ENCODE measurements around the gene PPP2R5B.

Gene PPP2R5B

DNA sequence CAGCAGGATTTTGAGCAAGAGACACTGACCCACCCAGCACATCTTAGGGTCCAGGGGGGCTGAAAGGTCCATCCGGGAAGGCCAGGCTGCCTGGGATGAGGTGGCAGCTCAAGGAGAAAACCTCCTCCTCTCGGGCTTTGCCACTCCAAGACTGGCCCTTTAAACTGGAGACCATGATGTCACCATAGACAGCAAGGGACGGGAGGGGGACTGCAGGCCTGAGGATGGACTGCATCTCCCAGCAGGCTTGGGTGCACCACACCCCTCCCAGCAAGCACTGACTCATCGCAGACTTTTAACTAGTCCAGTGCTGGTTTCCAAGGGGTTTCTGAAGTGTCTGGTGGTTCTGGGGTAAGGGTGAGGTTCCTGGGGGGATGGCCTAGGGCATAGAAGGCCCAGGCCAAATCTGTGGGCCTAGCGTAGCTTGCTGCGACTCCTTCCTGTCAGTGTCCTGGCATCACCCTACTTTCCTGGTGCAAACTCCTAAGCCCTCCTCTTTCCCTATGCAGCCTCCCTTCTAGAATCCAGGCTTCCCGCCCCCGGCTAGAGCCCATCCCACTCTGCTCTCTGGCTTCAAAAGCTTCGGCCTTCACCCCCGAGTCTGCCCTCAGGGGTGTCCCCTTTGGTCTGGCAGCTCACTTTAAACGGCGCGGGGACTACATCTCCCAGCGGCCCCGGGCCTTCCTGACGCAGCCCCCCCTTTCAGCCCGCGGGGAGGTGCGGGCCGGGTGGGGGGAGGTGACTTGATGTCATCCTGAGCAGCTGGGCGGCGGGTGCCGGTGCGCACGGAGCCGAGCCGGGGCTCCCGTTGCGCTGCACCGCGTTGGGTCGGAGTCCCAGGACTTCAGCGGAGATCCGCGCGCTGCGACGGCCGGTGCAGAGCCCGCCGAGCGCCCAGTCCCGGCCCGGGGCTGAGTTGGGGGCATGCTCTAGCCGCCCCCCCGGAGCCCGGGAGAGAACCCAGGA is at the start of gene PPP2R5B:
TSS of gene PPP2R5B (plus strand) at position 746 of the 966 bp plus-strand sequence. CDS start 1,046 bp downstream, outside the sequence.
- peak; percentile 92 for DNase-seq

DNA sequence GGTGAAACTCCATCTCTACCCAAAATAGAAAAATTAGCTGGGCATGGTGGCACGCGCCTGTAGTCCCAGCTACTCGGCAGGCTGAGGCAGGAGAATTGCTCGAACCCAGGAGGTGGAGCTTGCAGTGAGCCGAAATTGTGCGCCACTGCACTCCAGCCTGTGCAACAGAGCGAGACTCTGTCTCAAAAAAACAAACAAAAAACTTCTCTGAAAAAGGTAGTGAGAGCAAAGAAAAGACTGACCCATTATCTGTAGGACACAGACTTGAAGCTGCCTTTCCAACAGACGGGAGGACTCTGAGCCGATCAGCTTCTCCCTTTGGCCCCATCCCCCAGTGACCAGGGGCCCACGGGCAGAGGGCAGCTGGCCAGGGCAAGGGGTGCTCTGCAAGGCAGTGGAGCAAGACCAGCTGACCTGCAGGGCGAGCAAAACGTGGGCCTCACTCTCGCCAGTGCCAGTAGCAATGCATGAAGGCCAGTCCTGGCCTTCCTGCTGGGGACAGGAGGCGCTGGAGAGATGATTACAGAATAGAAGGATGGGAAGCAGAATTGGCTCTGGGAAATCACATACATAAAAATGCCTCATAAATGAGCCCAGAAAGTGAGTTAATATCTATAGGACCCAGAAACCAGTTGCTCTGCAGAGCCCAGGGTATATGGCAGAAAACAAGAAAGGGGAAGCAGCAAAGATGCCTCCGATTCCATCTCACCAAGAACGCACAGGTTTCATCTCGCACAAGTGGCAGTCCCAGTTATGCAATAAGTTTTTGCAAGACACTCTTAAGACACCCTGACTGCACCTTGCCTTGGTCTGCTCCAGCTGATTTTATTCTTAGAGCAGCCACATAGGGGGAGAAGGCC is 48.9 kb upstream of the PPP2R5B start:
- no peak for DNase-seq

DNA sequence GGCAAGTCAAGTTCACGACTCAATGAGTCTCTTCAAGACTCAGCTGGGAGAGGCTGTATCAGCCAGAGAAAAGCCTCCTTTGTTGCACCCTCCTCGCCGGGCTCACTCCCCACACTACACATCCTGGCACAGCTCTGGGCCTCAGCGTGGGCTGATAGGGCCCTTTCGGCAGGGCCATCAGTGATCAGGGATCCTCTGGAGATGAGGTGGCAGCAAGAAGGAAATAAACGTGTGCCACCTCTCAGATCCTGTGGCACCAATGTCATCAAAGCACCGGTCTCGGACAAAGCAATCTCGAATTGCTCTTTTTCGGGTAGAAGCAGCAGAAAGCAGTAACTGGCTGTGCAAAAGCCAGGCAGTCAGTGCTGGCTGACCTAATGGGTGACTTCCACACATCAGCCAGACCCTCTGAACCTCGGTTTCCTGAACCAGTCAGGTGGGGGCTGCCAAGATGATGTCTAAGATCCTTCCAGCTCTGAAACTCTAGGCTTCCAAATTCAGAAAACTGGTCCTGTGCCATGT is 48.2 kb upstream of the PPP2R5B start:
- no peak for DNase-seq

DNA sequence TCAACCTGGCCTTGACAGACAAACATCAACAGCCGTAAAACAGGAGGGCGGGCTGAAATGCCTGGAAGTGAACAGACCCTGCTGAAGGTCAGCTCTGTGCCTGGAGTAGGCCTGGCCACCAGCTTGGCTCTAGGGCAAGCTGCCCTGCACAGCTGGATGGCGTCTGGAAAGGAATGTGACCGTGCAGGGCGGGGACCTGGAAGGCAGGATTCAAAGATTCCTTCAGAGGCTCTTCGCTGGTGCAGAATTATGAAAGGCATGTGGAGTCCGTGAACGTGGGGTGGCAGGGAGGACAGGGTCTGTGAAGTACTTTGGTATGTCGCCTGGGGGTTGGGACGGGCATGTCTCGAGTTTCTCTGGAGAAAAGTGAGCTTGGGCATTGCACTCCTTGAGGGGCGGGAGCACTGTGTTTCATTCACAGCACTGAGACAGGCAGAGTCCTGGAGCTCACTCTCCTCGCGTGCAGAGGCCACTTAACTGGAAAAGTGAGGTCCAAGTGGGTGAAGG is 47.6 kb upstream of the PPP2R5B start:
- DNase-seq, result no peak

DNA sequence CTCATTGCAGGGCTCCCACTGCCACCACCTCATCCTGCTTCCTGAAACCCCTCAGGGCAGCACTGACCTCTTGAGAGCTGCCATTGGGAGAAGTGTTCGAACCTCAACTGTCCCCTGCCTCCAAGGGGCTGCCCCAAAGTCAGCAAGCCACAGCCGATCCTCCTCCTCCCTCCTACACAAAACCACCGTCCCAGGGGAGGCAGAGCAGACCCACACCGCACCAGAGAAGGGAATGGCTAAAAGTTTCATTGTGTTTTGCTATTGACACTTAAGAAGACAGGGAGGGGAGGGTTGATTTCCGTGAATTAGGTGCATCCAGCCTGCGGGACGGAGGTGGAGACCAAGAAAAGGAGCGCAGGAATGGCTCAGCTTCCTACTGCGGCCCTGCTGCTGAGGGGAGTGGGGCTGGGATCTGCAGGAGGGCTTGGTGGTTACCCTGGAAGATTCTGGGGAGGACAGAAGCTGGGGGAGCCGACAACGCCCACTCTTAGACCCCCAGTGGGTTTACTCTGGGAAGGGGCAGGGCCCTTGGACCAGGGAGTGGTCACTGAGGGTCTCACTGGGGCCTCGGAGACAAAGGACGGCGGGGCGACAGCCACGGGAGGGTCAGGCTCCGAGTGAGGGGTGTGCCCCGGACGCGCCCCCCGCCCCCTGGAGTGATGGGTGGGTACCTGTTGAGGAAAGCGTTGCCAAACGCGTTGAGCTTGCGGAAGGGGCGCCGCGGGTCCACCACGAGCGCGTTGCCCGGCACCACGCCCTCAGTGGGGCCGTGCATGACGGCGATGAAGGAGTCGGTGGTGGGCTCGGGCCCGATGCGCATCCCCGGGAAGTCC is 46.9 kb upstream of the PPP2R5B start:
- no peak for DNase-seq

DNA sequence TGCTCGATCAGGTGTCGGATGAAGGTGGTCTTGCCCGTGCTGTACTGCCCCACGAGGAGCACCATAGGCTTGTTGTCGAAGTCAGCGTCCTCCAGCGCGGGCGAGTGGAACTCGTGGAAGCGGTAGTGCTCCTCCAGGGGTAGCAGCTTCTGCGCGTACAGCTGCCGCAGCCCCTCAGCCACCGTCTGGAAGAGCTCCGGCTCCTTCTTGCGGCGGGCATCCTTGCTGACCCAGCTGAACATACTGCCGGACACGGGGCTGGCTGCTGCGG is 46.3 kb upstream of the PPP2R5B start:
- DNase-seq, result no peak

DNA sequence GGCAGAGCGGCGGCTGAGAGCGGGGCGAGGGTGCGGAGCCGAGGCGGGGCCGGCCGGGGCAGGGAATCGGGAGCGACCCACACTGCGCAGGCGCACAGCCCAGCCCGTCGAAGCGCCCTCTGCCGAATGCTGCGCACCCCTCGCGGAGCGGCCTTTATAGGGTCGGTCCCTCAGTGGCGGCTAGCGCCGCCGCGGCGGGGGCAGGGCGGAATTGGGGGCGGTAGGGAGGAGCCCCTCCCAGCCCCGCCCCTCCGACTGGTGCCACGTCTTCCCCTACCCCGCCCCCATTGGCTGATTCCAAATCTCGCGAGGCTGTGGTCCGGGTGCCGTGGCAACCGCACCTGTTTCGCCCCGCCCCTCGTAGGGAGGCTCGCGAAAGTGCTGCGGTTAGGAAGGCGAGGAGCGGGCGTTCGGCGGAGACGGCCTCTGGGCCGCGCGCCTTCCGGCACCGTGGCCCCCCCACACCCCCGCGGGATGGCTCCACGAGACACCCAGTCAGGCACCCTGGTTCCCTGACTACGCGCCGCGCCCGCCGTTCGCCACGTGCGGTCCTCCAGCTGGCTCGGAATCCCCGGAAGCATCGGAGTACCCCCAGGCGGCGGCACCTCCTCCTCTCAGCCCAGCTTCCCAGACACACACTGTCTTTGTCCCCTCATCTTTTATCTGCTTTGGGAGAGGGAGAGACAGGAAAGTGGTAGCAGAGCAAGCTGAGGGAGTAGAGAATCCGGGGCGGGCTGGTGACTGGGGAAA is 45.8 kb upstream of the PPP2R5B start, which contains the start of gene EHD1:
TSS of gene EHD1 (minus strand) at position 128 of the 750 bp plus-strand sequence. CDS start 157 bp downstream, outside the sequence.
- peak; percentile 100 for DNase-seq

DNA sequence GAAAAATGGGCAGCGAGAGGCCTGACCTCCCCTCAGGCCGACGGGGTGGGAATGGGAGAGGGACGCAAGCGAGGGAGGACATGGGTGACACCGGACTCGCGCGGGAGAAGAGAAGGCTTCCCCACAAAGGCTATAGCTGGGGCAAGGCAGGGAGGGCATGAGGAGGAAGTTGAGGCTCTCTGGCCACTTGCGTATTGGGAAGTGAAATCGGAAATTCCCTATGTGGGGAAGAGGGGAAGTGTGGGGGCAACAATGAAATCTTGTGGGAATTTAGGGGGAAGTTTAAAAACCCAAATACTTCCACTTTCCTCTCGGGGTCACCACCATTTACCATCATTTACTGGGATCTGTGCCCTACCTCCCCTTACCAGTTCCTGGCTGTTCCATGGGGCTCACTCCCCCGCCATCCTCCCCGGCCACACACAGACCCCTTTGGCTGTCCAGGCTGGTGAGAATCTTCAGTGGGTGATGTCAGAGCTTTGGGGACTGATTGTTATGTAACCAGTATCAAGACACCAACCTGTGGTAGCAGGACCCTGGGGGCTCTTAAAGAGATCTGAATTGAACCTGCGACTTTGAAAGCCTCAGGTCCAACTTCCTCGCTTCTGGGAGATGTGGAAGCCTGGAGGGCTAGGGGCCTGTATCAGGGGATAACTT is 45.1 kb upstream of the PPP2R5B start:
- DNase-seq, result no peak

DNA sequence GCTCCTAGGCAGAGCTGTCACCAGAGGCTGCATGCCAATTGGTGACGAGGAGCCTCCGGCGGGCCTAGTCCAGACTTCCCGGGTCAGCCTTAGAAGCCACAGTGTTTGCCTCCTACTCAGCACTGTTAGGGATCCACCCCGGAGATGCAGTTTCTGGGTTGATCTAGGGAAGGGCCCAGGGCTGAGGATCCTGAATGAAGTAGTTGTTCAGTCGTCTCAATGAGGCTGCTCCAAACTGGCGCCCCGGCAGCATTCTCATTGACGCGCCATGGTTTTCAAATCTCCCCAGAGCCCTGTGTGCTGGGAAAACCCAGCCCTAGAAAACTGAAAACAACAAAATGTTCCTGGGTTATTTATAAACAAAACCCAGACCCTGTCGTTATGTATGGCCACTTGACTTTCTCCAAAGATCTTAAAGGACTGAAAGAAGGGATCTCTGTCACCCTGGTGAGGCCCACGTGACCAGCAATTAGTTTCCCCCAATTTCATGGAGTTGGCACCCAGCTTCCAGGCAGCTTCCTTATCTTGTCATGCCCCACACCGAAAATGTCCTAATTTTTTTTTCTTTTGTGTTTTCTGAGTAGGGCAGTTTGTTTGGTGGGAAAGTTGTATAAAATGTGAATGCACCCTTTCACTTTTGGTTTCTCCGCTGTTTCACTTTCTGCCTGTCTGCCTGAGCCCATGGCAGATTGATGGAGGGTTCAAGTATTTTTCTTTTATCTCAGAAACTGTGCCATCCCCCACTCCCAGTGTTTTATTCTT is 44.1 kb upstream of the PPP2R5B start:
- no peak for DNase-seq

DNA sequence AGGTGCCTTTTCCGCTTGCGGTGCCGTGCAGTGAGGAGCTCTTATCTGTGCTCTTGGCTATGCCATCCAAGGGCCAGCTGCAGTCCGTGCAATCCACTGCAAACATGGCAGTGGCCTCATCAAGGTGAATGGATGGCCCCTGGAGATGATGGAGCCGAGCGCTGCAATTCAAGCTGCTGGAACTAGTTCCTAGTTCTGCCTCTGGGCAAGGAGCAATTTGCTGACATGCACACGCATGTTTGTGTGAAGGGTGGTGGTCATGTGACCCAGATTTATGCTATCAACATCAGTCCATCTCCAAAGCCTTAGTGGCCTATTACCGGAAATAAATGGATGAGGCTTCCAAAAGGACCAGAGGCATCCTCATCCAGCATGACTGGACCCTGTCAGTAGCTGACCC is 43.0 kb upstream of the PPP2R5B start:
- DNase-seq, result no peak

DNA sequence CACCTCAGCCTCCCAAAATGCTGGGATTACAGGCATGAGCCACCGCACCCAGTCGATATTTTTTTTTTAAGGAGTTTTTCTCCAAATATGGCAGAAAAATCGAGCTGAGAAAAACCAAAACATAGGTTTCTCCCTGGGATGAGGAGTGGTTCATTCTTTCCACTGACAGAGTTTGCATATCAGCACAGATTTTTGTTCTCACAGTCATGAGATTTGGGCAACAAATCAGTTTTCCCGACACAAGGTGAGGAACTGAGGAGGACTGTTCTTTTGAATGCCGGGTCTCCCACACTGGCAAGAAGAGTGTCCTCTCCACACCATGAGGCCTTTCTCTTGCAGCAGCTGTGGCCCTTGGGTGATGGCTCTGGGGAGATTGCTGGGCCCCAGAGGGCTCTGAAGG is 42.2 kb upstream of the PPP2R5B start:
- DNase-seq, result no peak

DNA sequence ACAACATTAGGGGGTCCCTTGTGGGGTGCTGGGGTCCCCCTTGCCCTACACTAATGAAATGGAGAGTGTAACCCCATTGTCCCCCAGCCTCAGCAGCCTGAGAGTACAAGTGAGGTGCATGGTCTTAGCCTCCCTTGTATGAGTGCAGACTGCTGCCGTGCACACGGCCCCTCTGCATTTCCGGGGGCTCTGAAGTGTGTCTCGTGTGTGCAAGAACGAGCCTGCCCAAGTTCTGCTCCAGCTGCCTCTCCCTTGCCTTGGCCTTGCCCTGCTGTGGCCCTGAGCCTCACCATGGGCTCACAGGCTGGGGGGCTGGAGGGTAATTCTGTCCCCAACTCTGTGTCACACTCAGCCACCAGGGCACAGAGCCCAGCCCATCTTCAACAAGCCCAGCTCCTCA is 40.9 kb upstream of the PPP2R5B start:
- no peak for DNase-seq

DNA sequence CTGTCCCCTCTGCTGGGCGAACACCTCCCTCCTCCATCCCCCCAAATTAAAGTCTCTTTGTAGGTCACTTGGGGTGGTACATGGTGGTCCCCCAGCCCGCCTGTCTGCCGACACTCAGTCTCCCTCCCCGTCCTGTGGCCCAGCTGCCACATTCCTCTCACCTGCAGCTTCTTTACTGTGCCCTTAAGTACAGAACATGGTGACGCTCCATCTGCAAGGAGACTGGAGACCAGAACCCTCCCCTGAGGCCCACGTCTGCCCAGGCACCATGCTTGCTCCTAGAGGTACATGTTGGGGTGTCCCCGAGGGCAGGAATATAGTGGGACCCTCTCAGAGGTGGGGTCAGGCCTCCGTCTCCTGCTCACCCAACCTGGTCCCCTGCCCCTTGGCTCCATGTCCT is 40.5 kb upstream of the PPP2R5B start:
- no peak for DNase-seq

DNA sequence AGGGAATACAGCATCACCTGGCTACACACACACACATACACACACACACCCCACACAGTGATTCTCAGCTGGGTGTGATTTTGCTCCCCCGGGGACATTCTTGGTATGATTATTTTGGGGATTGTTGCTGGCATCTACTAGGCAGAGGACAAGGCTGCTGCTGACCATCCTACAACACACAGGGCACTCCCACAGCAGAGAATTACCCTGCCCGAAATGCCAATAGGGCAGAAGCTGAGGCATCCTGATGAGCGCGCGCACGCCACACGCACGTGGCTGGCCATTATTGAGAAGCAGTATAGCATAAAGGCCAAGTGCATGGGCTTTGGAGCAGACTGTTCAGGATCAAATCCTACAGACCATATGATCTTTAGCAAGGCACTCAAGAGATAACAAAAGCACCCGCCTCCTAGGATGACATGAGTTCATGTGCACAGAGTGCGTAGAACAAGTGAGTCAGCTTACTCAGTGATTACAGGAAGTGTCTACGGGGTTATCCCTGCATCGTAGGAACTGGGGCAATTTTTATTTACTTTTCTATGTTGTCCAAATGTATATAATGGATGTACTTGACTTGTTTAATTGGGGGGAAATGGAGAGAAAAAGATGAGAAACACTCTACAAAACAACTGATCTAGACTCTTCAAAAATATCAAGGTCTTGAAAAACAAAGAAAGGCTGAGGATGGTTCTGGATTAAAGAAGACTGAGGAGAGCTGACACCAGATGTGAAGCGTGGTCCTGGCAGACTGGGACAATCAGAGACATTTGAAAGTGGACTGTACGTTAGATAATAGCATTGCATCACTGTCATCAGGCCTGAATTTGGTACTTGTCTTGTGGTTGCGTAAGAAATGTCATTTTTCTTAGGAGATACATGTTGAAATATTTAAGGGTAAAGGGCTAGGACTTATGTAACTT is 38.9 kb upstream of the PPP2R5B start:
- no peak for DNase-seq

DNA sequence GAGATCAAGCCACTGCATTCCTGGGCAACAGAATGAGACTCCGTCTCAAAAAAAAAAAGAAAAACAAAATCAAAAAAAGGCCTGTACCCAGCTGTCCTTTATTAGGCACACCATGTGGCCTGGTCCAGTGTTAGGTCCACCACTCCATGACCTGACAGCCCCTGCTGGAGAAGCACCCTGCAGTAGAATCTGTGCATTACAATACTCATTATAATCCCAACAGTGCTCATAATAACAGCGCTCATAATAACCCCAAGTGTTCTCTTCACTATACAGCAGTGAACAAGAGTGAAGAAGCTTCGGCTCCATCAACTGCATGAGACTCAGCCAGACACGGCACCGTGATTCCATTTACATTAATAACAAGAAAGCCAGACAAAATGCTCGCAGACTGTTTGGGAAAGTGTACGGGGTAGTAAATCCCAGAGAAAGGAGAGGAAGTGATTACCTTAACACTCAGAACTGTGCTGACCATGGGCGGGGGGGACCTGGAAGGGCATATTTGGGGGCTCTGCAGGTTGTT is 37.2 kb upstream of the PPP2R5B start:
- DNase-seq, result no peak

DNA sequence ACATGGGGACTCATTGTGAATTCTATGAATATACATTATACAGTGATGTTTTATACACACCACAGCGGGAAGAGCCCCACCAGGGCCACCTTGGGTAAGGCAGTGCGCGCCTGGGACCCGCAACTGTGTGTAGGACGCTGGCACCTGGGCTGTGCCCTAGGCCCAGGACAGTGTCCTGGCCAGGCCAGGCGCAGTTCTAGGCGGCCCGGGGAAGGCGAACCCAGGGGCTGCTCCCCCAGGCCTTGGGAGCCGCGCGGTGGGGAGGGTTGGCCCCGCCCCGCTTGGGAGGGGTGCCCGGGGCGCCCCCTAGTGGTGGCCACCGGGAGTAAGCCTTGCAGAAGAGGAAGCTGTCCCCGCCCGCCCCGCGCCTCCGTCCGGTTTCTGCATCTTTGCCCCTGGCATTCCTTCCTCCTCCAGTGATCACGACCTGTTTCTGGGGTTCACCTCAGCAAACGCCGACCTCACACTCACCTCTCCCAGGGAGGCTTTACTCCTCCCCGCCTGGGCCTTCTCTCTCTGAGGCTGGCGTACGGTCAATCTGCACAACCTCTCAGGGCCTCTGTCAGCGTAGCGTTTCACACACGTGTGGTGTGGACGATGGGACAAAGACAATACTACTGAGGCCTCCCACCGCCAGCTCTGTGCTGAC is 36.6 kb upstream of the PPP2R5B start:
- DNase-seq, result peak; percentile 86

DNA sequence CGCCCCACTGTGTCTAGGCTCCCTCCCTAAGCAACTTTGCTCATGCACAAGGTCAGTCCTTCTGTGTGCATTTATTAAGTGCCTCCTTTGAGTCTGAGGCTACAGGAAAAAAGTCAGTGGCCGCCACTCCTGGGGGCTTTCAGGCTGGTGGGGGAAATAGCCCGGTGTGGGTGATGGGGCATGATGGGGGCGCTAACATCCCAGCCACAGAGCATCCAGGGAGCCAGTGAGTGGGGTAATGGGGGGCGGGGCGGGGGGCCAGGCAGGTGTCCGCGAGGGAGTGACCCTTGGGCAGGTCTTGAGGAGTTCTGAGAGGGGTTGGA is 36.1 kb upstream of the PPP2R5B start:
- no peak for DNase-seq

DNA sequence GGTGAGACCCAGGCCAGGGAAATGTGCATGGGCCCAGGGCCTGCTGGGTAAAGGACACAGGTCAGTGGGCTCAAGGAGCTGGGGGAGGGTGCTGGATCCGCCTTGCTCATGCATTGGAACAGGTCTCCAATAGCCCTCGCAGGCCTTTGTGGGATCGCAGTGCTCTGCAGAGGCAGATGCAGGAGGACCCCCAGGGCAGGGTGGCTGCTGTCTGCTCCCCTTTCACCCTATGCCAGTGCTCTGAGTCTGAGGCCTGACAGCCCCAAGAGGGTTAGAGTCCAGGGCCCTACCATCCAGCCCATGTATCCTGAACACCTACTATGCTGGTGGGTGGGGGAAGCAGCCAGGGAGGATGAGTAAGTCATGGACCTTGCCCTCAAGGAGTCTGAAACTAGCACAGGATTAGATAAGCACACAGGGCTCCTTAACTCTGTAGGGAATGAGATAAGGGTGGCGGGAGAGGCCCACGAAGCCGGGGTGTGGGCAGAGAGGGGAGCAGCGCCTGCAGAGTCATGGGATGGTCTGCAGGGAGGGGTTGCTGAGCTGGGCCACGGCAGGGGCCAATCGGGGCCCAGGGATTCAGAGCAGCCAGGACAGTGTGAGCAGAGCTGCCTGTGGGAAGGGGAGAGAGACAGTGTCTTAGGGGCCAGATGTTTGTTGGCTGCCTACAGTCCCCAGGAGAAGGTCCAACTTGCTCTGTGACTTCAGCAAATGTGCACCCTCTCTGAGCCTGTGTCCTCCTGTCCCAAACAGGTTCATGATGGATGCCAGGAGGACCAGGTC is 35.6 kb upstream of the PPP2R5B start:
- DNase-seq, result no peak
